CD4-positive, alpha-beta T cell treated with Interleukin-1 beta for 1 hour (primary cell): ENCODE data around the gene BTBD18.

Experiments
- DNase-seq, 2 donors: peaks; one replicate each; pipeline ENCODE4 v3.0.0-alpha.2; 2020 to 2022

Gene BTBD18

DNA sequence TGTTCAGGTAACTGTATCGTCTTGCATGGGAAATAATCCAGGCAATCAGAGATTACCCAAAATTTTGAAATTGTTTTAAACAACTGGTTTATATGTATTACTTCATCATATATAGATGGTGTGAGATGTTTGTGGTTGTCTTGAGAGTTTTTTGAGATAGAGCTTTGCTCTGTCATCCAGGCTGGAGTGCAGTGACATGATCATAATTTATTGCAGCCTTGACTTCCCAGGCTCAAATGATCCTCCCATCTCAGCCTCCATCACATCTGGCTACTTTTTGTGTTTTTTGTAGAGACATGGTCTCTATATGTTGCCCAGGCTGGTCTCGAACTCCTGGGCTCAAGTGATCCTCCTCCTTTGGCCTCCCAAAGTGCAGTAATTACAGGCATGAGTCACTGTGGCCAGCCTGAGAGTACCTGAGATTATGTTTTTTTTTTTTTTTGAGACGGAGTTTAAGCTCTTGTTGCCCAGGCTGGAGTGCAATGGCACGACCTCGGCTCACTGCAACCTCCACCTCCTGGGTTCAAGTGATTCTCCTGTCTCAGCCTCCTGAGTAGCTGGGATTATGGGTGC, 21.5 kb upstream of the BTBD18 start:
- no peak for DNase-seq

DNA sequence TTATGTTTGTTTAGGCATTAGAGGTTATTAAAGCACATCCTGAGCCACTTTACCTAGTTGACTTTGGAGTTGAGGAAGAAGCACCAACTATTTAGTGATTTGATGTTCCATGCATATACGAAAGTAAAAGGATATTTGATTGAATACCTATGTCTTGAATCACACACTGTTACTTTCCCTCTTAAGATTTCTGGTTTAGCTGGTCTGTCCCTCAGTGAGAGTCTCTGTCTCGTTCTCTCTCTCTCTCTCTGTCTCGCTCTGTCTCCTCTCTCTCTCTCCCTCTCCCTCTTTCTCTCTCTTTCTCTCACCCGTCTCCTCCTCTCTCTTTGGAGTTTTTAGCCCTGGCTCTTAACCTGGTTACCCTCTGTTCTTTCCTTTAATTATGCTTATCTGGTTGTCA, 20.9 kb upstream of the BTBD18 start:
- no peak for DNase-seq

DNA sequence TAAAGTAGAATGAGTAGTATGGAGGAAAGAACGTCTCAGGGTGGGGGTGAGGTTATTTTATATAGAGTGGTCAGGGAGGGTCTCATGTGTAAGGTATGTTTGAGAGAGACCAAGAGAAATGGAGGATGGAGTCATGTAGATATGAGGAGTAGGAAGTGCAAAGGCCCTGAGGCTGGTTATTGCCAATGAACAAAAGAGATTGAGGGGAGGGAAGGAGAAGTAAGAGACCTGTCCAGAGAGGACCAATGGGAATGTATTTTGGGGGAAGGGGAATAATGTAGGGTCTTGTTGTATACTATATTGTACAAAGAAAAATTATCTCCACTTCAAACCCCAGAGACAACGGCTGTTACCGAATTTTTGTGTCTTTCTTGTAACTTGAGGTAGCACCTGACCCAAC, 19.7 kb upstream of the BTBD18 start:
- no peak for DNase-seq

DNA sequence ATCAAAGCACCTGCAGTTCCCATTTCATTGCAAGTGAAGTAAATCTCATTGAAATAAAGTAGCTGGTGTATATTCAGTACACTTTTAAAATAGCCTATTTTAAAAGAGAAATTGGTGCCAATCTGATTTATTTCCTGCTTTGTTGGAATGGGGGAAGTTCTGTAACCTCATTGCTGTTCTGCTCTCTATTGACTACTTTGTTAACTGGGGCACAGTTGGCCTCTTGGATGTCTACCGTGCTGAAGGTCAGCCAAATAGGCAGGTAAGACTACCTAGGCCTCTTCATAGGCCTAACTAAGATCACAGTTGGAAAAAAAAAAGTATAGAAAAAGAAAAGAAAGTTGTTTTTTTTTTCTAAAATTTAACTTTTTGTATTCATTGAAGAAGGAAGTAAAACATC, 19.2 kb upstream of the BTBD18 start:
- no peak for DNase-seq

DNA sequence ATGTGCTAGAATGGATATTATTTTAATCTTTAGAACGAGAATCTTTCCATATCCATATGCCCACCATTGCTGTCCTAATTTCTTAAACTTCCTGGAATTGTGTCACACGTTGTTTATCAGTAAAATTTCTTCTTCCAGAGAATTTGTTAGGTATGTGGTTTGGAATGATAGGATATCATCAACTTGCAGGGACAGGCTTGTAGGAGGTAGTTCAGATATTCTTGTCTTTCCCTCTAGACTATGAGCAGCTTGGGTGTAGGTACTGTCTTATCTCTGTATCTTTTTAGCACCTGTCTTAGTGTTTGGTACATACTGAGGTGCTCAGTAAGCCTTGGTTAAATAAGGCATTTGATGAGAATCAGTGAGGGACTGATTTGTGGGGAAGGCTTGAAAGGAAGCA, 13.4 kb upstream of the BTBD18 start:
- DNase-seq: no peak

DNA sequence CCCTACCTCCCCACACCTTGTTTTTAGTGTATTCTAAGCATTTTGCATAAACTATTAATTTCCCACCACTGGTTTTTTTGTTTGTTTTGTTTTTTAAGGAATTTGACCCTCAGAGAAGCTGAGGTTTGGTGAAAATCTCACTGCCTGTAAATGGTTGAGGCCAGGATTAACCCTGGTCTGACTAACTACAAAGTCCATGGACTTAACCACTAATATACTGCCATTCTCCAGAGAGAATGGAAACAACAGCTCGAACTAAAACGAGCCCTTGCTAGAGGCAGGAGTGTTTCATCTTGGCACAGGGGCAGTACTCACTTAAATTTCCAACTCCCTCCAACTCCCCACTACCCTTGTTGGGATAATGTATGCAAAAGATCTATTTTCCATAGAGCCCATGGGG, 12.9 kb upstream of the BTBD18 start:
- DNase-seq: no peak

DNA sequence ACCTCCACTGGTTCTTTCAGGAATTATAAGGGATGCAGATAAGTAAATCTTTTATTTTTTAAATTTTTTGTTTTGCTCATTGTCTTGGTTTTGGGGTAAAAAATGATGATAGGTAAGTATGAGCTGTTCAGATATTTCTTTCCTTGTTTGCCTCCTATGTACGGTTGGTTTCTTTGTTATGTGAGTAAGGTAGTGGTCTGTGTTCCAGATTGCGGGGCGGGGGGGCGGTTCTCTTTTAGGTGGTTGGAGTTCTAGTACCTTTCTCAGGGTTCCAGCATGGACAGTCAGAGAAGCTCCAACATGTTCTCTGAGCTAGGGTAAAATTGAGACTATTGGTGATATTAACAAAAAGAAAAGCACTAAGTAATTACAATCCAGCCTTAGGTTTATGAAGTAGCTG, 12.4 kb upstream of the BTBD18 start:
- DNase-seq: no peak

DNA sequence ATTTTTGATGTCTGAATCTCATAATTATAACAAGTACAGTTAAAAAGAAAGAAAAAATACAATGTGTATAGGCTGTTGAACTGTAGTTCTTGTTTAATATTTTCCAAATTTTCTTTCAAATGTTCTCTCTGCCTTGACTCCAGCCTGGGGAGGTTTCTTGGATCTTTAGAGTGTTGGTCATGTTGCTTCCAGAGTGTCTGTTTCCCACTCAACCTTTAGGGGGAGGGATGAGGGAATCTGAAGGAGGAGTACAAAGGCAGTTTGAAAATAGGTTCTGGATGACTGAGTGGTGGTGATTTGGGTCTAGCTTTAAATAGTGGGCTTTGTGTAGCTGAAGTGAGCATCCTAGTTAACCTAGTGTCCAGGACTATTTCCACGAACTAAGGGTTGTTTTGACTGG, 11.9 kb upstream of the BTBD18 start:
- no peak for DNase-seq

DNA sequence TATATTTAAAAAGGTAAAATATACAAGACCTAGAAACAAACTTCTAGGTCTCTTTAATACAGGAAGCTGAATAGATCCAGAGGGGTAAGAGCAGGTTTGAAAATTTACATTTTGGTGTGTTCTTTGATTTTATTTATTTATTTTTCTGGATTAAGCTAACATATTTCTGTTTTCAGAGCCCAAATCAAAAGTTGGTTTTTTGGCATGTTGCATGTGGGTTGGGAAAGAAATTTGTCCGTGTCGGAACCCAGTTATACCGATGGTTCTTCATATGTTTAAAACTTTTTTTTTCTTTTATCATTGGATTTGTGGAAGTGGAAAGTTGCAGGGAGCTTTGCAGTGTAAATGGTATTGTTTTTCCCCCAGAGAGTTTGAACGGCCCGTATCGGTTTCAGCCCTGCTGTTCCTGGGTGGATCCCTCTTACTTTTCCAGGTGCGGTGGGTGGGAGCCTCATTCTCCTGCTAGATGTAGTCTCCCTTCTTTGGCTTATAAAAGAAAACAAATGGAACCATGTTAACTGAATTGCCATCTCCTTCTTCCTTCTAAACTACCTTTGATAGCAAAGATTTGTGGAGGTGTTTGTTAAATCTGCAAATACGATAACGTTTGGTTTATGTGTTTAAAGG, 10.7 kb upstream of the BTBD18 start:
- no peak for DNase-seq

DNA sequence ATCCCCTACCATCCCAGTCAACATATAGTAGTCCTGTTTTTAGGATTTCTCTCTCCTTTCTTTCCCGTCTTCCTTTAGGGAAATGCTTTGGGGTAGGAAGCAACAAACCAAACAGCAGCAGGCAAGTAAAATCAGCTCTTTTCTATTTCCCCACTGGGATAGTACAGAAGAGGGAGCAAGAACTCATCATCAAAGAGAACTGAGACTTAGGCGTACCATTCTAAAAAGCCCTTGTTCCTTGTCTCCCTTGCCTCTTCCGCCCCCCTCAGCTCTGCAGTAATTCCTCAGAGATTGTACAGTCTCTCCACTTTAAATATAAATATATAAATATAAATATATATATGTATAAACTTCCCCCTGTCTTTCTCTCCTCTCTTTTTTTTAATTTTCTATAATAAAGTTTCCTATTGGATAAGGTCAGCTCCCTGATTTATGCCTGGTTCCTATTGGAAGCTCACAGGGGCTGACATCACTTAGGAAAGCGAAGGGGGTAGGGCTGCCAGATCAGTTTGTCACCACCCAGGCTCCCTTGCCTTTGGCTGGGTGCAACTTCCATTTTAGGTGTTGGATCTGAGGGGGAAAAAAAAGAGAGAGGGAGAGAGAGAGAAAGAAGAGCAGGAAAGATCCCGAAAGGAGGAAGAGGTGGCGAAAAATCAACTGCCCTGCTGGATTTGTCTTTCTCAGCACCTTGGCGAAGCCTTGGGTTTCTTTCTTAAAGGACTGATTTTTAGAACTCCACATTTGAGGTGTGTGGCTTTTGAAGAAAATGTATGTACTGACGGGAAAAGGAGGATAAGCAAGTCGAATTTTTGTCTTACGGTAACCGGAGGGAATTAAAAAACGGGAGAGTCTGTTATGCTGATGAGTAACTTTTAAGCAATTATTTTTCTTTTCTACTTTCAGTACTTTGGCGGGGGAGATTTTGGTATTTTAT, 9.9 kb upstream of the BTBD18 start, which contains the start of gene CTNND1:
TSS of gene CTNND1 (plus strand) at position 502 of the 934 bp plus-strand sequence. CDS start 29,677 bp downstream, outside the sequence.
- DNase-seq: peak in 1 of 2 donors; percentile 52

DNA sequence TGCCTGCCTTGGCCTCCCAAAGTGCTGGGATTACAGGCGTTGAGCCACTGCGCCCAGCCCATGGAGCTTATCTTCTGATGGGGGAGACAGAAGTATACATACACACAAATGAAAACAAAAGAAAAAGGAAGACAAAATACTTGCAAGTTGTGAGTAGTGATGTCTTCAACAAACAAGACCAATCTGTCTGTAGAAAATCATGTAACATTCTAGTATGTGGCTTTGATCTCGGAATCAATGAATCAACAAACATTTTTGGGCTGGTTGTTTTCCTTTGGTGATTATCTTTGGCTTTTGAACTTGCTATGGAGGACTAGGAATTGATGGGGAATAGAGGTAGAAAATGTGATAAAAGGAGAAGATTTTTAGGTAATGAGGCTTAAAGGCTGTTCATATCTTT, 6.6 kb upstream of the BTBD18 start:
- no peak for DNase-seq

DNA sequence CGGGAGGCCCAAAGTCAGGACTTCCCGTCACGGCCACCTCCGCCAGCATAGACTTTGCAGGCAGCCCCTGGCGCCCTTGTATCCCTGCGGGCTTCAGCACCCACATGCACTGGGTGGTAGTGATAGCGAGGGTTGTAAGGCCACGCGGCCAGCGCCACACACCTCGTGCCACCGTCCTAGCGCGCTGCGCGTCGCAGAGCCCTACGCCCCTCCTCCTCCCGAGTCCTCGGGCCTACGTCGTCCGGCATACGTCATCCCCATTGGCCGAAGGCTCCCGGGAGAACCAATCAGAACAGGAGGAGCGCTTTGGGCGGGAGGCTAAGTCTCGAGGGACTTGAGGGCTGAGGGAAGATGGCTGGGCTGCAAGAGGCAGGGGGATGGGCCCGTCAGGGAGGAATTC, 1.3 kb upstream of the BTBD18 start:
- DNase-seq: no peak

DNA sequence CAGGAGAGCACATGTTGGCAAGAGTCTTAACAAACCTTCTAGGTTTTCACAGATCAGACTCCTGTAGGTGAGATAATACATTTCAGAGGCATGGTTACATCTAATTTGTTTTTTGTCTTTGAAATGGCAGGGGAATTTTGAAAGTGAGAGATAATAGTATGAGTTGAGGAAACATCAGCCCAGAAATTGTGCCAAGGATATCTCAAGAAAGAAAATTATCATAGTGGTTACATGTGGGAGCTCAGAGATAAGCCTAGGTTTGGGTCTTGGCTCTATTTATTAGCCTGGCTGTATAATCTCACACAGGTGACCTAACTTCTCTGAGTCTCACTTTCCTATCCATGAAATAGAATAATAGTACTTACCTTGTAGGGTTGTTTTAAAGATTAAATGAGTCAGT, 443 bp downstream of the BTBD18 start:
- no peak for DNase-seq

DNA sequence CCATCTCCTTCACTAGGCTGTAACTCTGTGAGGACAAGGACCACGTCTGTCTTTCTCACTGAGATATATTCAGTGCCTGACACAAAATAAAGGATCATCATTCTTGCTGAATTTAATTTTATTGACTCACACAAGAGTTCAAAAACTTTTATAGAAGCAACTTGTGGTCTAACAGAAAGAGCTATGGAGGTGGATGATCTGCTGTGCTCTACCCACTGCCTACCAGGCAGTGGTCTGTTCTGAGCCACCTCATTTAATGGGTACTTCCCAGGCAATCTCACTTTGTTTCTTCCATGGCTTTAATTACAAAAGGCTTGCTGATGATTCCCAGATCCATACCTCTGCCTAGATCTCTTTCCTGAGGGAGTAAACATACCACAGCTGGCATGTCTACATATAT, 4.7 kb downstream of the BTBD18 start:
- DNase-seq: no peak

DNA sequence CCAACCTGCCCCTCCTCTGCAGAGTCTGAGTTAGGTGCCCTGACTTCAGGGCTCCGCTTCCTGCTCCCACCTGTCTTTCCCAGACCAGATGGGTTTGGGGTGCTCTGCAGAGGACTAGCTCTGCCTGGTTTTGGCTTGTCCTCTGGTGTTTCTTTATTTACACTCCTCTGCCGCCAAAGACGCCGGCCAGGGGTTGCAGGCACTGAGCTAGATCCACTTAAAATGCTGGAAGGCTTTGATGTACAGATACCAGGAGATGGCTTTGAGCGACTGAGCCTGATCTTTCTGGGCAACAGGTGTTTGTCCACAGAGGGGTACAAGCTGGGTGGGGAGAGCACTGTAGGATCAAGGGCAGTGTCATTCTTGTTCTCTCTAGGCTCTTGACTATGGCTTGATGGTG, 6.4 kb downstream of the BTBD18 start:
- DNase-seq: no peak

DNA sequence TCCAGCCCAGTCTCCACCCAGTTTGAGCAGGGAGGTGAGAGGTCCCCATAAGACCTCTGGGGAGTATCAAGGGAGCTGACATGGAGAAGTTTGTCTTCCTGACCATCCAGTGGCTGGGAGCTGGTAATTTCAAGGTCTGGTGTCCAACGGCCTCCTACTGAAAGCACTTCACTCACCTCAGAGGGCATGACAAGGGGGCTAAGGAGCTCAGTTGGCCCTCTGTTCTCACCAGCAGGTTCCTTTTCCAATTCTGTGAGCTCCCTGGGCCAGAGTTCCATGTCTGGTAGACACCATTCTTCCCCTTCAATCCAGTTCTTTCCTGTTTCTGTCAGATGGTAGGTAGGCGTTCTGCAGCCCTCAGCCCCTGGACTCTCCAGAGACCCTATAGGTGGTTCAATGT, 7.3 kb downstream of the BTBD18 start:
- DNase-seq: no peak

DNA sequence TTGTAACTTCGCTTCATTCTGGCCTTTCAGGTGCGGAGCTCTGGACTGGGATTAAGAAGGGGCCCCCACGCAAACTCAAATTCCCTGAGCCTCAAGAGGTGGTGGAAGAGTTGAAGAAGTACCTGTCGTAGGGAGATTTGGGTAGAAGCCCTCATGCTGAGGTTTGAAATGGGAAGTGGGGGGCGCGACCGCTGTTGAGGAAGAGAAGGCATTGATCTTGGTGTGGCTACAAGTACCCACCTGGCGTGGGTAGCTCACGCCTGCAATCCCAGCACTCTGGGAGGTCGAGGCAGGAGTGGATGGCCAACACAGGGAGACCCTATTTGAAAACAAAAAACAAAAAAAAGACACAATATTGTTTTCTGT, 9.5 kb downstream of the BTBD18 start:
- DNase-seq: no peak

DNA sequence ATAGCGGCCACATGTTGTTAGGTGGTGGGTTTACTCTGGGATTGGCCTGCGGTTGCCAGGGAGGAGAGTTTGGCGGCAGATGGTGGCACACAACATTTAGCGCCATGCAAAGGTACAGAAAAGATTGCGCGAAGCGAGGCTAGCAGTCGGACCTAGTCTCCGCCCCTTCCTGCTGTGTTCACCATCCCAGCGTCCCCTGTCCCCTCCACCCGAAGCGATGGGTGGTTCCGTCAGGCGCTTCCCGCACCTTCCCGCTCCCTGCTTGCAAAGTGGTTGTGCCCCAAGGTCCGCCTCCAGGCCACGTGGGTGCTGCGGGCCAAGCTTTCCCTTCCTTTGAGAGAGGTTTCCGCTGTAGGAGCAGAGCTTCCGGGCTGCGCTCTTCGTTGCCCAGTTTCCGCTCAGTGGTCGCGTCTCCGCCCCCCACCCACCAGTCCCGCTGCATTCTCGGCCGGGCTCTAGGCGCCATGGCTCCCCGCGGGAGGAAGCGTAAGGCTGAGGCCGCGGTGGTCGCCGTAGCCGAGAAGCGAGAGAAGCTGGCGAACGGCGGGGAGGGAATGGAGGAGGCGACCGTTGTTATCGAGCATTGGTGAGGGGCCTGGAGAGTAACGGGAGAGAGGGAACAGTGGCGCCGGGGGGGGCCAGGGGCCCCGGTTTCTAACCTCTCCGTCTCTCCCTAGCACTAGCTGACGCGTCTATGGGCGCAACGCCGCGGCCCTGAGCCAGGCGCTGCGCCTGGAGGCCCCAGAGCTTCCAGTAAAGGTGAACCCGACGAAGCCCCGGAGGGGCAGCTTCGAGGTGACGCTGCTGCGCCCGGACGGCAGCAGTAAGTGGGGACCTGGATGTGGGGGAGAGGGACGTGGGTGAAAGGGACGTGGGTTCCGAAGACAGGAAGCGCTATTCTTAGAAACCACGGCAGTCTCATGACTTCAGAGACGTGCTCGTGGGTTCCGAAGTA, 10.2 kb downstream of the BTBD18 start, which contains the start of gene SELENOH:
TSS of gene SELENOH (plus strand) at position 360 of the 955 bp plus-strand sequence. CDS start at position 465, 105 bp downstream.
- peak; percentile 92 for DNase-seq

DNA sequence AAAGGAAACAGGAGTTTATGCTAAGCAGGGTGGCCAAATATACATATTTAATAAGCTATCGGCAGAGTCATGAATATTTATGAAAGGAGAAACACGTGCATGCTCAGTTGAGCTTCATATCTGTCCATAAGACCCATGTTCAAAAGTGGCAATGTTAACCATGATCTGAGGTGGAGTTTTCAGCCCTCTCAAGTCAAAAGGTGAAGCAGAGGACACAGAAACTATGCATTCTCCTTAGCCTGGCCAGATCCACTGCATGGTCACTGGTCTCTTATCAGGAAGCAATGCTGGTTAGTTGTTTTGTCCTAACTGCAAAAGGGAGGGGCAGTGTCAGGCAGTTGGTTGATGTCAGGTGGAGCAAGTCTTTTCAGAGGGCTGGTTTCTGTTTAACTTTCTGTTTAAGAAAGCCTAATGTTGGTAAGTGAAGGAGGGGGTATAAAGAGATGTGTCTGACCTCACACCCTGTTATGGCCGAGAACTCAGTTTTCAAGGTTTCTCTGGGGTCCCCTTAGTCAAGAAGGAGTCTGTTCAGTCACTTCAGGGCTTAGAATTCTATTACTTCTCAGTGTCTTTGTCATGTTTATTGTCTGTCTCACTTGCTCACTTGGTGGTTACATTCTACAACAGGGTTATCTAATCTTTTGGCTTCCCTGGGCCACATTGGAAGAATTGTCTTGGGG, 15.9 kb downstream of the BTBD18 start:
- DNase-seq: no peak

DNA sequence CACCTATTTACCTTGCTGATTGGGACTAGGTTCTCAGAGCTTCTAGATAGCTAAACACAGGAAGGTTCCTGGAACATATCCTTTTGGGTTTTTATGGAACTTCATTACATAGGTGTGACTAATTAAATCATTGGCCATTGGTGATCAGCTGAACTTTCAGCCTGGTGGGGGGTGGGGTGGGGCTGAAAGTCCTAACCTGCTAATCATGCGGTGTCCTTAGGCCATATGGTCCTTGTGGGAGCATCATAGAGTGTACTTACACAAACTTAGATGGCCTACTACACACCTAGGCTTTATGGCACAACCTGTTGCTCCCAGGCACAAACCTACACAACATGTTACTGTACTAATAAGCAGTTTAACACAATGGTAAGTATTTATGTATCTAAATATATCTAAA, 19.0 kb downstream of the BTBD18 start:
- no peak for DNase-seq

DNA sequence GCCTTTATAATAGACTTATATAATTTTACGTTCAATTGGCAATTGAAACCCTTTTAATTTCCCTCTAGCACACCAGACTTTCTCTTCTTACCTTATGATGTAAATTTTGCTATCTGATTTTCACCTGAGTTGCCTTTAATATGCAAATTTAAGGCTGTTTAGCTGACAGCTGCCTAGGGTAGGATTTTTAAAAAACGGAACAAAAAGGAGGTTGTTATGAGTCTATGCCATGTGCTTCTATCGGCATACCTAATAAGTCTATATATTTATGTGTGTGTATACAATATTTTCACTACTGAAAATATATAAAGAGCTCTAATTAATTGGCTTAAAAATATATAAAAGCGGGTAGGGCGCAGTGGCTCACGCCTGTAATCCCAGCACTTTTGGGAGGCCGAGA, 22.1 kb downstream of the BTBD18 start:
- no peak for DNase-seq

DNA sequence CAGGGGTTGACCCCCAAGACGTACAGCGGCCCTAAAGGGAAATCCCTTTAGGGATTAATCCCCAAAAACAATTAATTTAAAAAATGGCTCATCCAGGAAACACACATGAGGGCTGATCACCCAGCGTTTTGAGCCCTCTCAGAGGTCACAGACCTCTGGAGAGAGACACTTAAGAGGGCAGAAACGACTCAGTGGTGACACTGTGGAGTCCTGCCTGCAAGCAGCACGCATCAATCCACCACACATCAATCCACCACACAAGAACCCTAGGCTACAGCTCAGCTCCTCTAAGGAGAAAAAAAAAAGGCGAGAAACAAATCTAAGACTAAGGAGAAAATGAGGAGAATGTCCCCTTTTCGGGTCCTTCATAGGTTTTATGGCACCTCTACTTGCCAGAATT, 22.8 kb downstream of the BTBD18 start:
- DNase-seq: no peak
